T-helper 1 cell (primary cell): Measurements from ENCODE around the gene SSH2.

Source experiments
- DNase-seq, 5 donors: peaks; one replicate each; pipeline ENCODE4 v3.0.0-alpha.2; 2012 to 2020

Gene SSH2

DNA sequence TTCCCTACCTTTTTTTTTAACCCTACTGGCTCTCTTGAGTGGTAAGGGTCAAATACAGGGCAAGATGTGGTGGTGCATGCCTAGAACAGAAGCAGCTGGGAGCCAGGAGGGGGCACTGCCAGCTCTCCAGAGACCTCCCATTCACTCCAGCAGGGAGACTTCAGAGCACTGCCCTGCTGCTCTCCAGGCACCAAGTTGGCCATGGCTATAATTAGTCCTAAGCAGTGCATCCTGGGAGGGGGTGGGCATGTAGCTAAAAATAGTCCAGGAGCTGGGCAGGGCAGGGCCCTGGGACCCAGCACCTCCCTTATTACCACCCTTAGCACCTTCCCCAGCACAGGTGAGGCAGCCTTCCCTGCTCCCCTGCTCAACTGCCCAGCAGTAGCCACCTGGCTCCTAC is 310.8 kb downstream of the SSH2 start:
- peak in 1 of 5 donors; percentile 36 for DNase-seq

DNA sequence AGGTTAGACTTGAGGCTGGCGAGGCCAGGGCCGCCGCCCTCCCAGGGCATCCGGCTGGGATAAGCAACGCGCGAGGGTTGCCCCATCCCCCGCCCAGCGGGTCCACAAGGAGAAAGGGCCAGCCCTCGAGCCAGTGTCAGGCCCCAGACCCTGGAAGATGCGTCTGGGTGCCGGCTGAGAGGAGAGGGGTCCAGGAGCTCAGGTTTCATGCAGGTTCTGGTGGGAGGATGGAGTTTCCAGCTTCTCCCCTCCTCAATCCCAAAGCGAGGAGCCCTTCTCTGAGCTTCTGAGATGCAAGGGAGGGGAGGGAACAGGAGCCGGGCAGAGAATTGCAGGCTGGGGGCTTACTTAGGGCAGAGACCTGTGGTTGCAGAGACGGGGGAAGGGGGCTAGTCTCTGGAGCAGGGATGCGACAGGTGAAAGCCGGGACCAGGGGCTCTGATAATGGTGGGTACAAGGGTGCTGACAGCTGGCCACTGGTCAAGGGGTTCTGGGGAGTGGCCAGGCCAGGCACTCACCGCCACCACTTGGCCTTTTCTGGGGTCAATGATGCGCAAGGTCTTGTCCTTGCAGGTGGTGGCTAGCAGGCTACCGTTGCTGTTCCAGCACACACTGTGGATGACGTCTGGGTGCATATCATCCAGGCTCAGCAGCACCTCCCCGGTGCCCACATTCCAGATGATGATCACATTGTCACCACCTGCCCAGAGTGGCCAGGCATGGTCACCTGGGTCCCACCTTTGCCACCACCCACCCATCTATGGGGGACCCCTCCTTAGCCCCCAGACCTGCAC is 311.6 kb downstream of the SSH2 start:
- no peak for DNase-seq

DNA sequence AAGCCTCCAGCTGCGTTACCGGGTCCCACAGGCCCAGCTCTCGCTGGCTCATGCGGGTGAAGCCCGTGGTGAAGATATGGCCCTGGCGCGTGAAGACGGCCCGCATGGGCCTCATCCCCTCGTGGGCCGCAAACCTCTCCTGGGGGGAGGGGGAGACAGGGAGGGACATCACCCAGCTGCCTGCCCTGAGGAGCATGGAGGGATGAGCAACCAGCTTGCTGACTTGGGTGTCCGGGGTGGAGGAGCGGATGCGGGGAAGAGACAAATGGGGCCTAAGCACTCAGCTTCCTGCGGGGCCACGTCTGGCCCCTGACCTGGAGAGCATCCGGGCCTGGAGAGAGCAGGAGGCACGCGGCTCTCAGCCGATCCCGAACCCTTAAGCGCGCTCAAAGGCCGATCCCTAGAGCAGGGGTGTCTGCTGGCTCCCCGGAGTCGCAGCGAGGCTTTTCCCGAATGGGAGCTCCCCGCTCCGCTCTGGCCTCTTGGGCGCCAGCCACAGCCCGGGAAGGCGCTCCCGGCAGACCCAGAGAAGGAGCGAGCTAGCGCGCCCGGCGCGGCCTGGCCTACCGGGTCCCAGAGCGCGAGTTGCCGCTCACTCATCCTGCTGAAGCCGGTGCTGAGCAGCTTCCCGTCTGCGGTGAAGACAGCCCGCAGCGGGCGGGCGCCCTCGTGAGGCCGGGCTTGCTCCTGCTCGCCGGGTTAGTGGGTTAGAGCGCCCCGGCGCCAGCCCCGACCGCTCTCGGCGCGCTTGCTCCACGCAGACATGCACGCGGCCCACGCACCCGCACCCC is 312.4 kb downstream of the SSH2 start:
- peak; percentile 74 to 91 (median 82) for DNase-seq

DNA sequence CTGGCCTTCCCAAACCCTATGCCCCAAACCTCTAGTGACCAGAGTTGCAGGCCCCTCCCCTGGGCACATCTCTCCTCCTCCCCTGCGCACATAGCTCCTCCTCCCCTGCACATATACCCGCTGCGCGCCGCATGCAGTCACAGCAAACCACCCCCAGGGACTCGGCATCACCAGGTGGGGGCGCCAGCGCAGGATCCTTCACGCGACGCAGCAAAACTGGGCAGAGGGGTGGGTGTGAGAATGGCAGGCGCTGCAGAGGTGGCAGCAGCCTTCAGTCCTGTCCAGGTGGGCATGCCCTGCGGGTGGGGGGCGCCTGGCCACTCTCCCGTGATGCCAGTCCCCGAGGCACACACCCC is 312.9 kb downstream of the SSH2 start:
- peak; percentile 81 to 94 (median 89) for DNase-seq

DNA sequence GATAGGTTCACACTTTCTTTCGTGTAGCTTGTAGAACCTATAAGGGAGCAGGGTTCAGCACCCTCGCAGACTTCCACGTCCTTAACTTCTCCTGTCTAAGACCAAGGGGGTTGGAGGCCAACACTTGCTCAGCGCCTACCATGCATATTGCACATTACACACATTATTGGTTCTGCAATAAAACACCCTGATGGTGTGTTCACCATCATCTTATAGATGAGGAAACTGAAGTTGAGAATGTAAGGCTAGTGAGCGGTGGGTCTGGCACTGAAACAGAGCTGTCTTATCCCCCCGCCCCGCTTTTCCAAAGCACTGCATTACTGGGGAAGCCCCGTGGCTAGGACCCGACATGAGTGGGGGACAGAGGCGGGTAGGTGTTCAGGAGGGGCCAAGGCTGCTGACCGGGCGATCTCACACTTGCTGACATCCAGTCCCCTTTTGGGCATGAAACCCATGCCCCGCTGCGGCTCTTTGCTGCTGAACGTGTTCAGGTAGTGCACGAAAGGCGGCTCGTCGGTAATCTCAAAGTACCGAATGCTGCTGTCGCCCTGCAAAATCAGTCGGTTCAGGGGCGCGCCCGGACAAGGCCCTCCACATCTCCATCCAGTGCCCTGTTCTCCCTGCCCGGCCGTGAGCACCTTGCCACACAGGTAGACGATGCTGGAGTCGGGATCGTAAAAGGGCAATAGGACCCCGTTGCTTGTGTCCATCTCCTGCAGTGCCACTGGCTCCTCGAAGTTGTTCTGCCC is 313.6 kb downstream of the SSH2 start:
- DNase-seq = no peak

DNA sequence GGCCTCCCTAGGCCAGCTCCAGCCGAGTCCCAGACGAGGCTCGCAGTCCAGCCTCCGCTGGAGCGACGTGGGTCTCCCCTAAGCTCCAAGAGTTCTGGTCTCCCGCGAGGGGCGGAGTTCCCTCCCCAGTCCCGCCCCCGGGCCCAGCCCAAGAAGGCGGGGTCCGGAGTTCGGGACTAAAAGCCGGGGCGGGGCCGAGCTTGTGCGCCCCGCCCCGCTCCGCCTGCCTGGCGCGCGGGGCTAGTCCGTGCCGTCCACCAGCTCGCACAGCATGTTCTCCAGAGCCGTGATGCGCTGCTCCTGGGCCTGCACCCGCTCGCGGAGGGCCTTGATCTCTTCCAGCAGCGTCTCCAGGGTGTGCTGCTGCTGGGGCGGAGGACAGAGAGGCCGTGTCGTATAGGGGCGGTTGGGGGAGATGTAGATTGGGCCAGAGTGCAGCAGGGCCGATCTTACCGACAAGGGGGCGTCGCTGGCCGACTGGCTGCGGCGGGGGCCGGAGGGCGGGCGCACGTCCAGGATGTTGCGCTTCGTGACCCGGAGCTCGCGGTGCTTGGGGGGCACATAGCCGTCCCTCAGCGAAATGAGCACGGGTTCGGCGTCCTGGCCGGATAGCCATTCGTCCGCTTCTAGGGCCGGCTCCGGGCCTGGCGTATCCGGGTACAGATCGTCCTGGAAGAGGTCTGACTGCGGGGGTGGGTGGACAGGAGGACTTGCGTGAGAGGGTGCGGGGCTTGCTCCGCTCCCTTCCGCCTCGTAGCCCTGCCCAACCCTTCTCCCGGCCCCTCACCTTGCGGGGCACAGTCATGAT is 314.3 kb downstream of the SSH2 start:
- DNase-seq = peak; percentile 77 to 89 (median 82)

DNA sequence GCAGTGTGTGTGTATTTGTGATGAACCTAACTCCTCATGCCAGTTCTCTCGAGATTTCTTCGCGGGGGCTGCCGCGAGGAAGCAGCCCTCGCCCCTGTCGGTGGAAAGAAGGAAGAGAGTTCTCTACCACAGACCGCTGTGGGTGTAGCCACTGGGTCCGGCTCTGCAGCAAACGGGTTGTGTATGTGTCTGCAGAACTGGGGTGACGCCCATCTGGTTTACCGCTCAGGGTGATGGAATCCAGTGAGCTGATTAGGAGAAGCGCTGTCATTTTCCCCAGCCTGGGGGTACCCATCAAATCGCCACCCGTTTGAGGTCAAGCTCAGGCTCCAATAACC is 315.0 kb downstream of the SSH2 start:
- DNase-seq = peak in 4 of 5 donors; percentile 49 to 89 (median 58)

DNA sequence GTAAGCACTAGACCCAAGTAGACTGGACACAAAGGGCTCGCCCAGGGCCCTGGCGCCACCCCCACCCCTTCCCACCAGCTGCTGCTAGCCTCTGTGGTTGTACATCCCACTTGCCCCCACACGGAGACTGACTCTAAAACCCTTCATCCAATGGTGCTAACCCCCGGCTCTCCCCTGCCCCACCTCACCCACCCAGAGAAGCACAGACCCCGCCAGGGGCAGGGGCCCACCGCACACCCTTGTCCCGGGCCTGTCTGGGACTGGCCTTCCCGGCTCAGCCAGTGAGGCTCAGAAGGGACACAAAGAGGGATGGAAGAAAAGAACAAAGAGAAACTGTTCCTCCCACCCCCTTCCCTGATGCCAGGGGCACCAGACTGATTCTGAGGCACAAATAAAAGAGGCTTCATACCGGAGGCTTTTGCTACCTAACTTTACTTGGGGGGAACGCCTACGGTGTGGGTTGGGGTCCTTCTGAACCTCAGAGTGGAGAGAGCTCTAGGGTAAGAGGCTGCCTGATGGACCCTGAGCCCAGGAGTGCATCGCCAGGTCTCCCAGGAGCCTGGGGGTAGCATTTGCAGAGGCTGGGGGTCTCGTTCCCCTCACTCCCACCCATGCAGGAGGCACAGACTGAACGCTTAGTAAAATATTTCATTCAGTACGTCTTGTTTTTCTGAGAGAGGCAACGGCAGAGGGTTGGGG is 315.5 kb downstream of the SSH2 start:
- DNase-seq = no peak

DNA sequence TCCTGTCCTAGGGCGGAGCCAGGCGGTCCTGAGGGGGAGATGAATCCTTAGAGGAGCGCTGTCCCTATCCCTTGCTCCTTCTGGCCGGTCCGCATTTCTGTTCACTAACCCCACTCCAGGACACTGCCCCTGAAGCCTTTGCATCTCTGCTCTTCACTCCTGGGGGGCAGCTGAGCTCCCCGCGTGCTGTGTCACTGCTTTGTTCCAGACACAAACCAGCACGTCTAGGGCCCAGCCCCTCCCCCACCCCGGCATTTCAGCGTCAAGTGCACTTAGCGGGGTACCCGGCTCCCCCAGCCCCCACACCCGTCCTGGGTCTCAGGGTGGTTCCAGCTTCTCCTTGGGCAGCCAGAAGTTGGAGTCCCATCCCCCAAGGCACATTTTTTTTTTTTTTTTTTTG is 316.2 kb downstream of the SSH2 start:
- DNase-seq = no peak

DNA sequence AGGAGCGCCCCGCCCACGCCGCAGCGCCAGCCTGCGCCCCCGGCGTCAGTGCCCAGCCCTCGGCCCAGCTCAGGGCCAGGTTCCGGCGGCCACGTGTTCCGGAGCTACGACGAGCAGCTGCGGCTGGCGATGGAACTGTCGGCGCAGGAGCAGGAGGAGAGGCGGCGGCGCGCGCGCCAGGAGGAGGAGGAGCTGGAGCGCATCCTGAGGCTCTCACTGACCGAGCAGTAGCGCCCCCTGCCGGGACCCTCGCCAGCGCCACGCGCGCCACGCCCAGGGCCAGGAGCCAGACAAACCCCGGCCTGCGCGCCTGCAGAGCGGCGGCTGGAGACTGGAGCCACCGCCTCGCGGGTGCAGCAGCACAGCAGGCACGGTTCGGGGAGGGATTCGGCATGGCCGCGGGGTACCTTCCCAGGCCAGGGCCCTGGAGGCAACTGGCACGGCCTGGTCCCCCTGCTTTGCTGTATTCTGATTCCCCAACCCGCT is 316.6 kb downstream of the SSH2 start:
- peak; percentile 88 to 93 (median 90) for DNase-seq

DNA sequence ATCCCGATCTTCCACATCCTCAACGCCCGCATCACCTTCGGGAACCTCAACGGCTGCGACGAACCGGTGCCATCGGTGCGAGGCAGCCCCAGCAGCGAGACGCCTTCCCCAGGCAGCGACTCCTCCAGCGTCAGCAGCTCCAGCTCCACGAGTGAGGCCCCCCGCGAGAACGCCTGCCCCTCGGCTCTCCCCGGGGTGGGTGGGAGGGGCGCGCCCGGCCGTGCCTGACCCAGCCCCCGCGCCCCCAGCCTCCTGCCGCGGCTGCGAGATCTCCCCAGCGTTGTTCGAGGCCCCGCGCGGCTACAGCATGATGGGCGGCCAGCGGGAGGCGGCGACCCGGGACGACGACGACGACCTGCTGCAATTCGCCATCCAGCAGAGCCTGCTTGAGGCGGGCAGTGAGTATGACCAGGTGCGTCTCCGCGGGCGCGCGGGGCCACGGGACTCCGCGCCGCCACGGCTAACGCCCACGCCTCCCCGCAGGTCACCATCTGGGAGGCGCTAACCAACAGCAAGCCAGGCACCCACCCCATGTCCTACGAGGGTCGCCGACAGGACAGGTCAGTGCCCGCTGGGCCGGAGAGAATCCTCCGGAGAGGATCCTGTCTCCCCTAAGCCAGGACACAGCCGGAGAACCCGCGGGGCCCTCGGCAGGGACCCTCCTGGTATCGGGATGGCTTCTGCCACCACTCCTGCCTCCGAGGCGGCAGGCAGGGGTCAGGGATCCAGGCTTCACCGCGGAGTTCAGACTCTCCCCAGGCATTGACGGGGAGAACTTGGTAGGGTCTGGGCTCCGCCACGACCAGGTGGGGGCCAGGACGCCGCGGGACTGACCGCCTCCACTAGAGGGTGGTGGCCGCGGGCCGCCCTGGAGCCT is 317.4 kb downstream of the SSH2 start:
- no peak for DNase-seq

DNA sequence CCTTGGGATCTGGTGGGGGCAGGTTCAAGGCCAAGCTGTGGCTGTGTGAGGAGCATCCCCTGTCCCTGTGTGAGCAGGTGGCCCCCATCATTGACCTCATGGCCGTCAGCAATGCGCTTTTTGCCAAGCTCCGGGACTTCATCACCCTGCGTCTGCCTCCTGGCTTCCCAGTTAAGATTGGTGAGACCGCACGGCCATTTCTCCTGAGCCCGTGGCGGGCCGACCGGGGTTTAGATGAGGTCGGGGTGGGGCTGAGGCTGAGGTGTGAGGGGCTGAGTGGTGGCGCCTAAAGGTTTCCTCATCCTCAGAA is 318.0 kb downstream of the SSH2 start:
- DNase-seq = no peak

DNA sequence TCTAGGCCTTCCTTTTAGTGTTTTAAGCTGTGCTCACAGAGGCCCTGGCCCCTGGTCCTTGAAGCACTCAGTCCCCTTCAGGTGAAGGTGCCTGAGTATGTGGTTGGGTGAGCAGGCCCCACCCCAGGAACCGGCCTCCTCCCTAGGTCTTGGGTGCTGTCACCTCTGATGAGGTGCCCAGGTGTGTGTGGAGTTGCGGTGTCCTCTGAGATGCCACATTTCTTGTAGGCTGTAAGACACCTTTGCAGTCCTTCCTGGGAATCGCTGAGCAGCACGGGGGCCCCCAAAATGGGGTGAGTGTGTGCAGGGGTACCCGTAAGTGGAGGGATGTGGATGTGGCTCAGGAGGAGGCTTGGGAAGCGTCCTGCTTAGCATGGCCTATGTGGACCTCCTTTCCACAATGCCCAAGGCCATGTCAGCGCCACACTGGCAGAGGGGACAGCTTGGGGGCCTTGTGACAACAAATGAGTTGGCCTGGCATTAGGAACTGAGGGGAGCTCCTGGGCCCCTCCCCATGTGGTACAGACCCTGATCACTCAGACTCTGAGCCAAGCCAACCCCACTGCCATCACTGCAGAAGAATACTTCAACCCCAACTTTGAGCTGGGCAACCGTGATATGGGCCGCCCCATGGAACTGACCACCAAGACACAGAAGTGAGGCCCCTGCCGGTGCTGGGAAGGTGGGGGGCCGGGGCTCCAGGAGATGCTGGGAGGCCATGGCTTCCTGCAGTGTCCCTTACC is 318.5 kb downstream of the SSH2 start:
- DNase-seq = no peak

DNA sequence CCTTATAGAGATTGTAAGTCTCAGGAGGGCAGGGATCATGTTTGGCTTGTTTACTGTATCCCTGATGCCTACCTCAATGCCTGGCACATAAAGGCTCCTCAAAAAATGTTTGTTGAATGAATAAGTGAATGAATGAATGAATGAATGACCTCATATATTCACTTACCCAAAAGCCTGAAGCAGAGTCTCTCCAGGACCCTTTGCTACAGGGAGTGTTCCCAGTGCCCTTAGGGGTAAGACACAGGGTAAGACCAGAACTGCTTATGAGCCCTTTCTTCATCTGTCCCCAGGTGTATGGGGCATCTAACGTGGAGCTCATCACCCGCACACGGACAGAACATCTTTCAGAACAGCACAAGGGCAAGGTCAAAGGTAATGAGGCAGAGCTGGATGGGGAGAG is 319.6 kb downstream of the SSH2 start:
- no peak for DNase-seq

DNA sequence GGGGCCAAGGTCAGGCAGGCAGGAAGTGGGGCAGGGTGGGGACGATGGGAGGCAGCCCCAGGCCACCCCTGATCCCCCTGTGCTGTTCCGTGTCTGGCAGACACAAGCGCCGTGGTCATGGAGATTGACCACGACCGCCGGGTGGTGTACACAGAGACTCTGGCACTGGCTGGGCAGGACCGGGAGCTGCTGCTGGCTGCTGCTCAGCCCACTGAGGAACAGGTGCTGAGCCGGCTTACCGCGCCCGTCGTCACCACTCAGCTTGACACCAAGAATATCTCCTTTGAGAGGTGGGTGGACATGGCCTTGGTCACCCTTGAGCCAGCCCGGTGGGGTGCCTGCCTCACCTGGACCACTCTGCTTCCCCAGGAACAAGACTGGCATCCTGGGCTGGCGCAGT is 321.0 kb downstream of the SSH2 start:
- no peak for DNase-seq

DNA sequence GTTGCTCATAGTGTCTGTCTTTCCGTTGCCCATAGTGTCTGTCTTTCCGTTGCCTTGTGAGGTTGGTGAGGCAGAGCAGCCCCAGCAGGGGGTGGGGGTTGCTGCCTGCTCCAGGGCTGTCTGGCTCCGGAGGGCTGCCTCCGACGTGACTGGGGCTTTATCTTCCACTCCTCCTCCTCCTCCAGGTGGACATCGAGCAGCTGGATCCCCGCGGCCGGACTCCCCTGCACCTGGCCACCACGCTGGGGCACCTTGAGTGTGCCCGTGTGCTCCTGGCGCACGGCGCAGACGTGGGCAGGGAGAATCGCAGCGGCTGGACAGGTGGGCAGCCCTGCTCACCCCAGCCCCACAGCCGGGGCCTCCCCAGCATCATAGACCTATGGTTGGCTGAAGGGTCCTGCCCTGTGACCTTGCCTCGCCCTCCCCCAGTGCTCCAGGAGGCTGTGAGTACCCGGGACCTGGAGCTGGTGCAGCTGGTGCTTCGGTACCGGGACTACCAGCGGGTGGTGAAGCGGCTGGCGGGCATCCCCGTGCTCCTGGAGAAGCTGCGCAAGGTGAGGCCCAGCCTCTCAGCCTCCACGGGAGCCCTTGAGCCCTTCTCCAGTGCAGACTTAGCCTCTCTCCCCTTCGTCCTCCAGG is 322.4 kb downstream of the SSH2 start:
- no peak for DNase-seq

DNA sequence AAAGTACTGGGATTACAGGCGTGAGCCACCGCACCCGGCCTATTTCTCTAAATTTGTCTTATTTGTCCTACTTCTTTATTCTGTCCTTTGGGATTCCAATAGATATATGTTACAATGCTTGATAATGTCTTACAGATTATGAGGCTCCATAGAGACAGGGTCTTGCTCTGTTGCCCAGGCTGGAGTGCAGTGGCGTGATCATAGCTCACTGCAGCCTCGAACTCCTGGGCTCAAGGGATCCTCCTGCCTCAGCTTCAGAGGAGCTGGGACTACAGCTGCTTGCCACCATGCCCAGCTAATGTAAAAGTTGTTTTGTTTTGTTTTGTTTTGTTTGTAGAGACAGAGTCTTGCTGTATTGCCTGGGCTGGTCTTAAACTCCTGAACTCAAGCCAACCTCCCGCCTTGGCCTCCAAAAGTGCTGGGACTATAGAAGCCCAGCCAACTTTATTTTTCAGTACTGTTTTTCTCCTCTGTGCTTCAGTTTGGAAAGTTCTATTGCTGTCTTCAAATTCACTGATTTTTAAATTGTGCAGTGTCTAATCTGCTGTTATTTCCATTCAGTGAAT is 326.8 kb downstream of the SSH2 start:
- no peak for DNase-seq

DNA sequence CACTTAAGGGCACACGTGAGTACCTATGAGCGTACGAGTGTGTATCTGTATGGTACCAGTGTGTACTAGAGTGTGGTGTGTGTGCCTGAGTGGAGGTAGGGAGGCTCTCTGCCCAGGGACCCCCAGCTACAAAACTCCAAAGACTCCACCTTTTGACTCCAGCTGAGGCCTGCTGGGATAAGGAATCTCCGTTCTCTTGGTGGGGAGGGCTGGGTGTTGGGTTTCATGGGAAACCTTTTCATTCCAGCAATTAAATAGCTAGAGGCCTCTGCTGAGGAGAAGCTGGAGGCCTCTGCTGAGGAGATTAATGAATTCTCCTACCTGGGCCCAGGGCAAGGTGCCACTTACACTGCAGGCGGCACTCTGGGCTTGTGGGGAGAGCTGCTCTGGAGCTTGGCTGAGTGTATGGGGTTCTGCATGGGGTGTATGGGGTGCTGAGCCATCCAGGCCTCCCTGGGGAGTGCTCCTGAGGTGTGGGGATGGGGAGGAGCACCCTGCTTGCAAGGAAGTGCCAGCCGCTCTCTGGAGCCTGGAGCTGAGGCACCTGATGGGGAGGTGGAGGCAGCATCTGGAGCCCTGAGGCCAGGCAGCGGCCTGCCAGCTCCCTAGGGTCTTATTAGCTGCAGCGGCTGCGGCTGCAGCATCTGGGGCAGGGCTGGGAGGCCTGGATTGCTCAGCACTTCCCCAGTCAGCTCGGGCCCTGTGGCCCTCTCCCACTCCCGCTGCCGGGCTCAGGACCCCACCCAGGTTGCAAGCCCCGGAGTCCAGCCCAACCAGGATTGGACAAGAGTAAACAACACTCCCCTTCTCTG is 332.5 kb downstream of the SSH2 start:
- no peak for DNase-seq

DNA sequence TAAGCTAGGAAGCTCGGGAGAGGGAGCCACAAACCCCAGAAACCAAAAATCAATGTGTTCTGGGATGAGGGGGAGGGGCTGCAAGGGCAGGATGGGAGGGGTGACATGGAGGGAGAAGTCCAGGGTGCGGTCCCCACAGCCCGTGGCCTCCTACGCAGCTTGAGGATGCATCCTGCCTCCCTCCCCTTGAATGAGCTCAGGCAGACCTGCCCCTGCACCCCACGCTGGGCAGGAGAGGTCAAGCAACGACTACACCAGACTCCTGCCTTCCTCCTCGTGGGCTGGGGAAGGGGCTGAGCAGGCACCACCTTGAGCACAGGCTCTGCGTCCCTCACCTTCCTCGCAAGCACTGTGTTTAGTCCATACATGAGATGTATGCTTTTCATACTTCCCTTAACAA is 333.2 kb downstream of the SSH2 start:
- no peak for DNase-seq
